HG02763 (cell line): ENCODE results near the gene IYD.
"Not testable (repeated sequence)": the region's sequence is repeated elsewhere in the genome, so short reads cannot be mapped to it uniquely, and the experiment has no call there.

Experiments
- ATAC-seq: cut with Tn5 transposase; IDR thresholded peaks from one replicate; pipeline ENCODE4 v1.9.1; 2021; ENCODE audit warnings: mild to moderate bottlenecking, moderate library complexity; ENCODE audit not compliant: unreplicated experiment

IYD gene

GRCh38 chr6:150352321-150353296 is 16.2 kb upstream of the IYD start:
- ATAC-seq: no peak

GRCh38 chr6:150353445-150353844 is 15.4 kb upstream of the IYD start:
- ATAC-seq: no peak

GRCh38 chr6:150354754-150355571 is 13.8 kb upstream of the IYD start:
- no peak for ATAC-seq

- ATAC-seq: no peak
Observed at GRCh38 chr6:150355932-150356331, 12.9 kb upstream of the IYD start.

- no peak for ATAC-seq
Observed at GRCh38 chr6:150361876-150362275, 6.9 kb upstream of the IYD start.

- ATAC-seq: no peak
Observed at GRCh38 chr6:150363733-150364132, 5.1 kb upstream of the IYD start.

GRCh38 chr6:150366118-150366778 is 2.6 kb upstream of the IYD start:
- no peak for ATAC-seq

- no peak for ATAC-seq
Observed at GRCh38 chr6:150369408-150369807, 596 bp downstream of the IYD start.

GRCh38 chr6:150370112-150370511 is 1.3 kb downstream of the IYD start:
- ATAC-seq: no peak

GRCh38 chr6:150371356-150371755 is 2.5 kb downstream of the IYD start:
- no peak for ATAC-seq

- ATAC-seq: no peak
Observed at GRCh38 chr6:150372051-150372450, 3.2 kb downstream of the IYD start.

- no peak for ATAC-seq
Observed at GRCh38 chr6:150373260-150373701, 4.5 kb downstream of the IYD start.

- ATAC-seq: not testable (repeated sequence)
Observed at GRCh38 chr6:150374346-150374745, 5.5 kb downstream of the IYD start.

GRCh38 chr6:150377211-150377781 is 8.5 kb downstream of the IYD start:
- no peak for ATAC-seq

GRCh38 chr6:150380256-150380655 is 11.4 kb downstream of the IYD start:
- no peak for ATAC-seq

- ATAC-seq: no peak
Observed at GRCh38 chr6:150382171-150382570, 13.4 kb downstream of the IYD start.

GRCh38 chr6:150391414-150391813 is 22.6 kb downstream of the IYD start:
- no peak for ATAC-seq

- ATAC-seq: no peak
Observed at GRCh38 chr6:150391890-150392289, 23.1 kb downstream of the IYD start.

GRCh38 chr6:150392452-150393220 is 23.8 kb downstream of the IYD start:
- no peak for ATAC-seq
